Endothelial cell of umbilical vein (primary cell): Measurements from ENCODE around the gene KRTAP4-12. TPM values are rescaled to one million over a fixed set of nuclear protein-coding genes. Genes with fewer than 3 reads are reported as not detected.
"Not testable (repeated sequence)": the region's sequence is repeated elsewhere in the genome, so short reads cannot be mapped to it uniquely, and the experiment has no call there.

ENCODE experiments used
- BruUV-seq: library from RNA; stranded (reverse); fragments of 400-500 nt; replicated peaks from 2 replicates; lab custom pipeline; 2021; lab: Mats Ljungman, UMichigan
- CTCF ChIA-PET: fragments of 300-600, 350-600 bp; sonication (Branson Sonifier 250); formaldehyde crosslinking; loops from one replicate; lab custom pipeline; 2021; ENCODE audit warnings: antibody characterized with exemption, inconsistent platforms; lab: Charles Lee
- POLR2A ChIA-PET: fragments of 300-600, 350-600 bp; sonication (Branson Sonifier 250); formaldehyde crosslinking; loops from one replicate; lab custom pipeline; 2021; ENCODE audit warnings: antibody characterized with exemption, inconsistent platforms; lab: Charles Lee
- DNase-seq: peaks from one replicate; pipeline ENCODE4 v3.0.0-alpha.2; 2011; ENCODE audit warnings: low read depth, low spot score
- FAIRE-seq: peaks from 2 replicates; lab custom pipeline; 2011; peaks lifted over from hg19 to GRCh38; lab: Jason Lieb, UNC
- H2AFZ ChIP-seq: 2 replicates; pipeline ENCODE4 v1.6.0; 2012; ENCODE audit warnings: low read depth, low read length, control low read depth, inconsistent platforms
- H3K27ac ChIP-seq: 2 replicates; pipeline ENCODE4 v1.5.1; 2011; ENCODE audit warnings: low read depth, mild to moderate bottlenecking, control low read depth, low read length, moderate library complexity; ENCODE audit not compliant: insufficient read depth
- H3K27me3 ChIP-seq, 2 experiments: 2 replicates each; pipeline versions ENCODE4 v1.6.0 to v1.6.1; 2011; ENCODE audit warnings: low read length in 2 of 2, mixed read lengths in 1 of 2; ENCODE audit not compliant: control insufficient read depth in 2 of 2, insufficient read depth in 2 of 2
- H3K36me3 ChIP-seq, 2 experiments: 2 replicates in 1 of 2; 3 replicates in 1 of 2; pipeline ENCODE4 v1.5.1; 2011; ENCODE audit warnings: low read length in 2 of 2, mild to moderate bottlenecking in 1 of 2, moderate library complexity in 1 of 2; ENCODE audit not compliant: control insufficient read depth in 2 of 2, insufficient read depth in 2 of 2; ENCODE audit errors: extremely low read depth in 1 of 2
- H3K4me1 ChIP-seq: 3 replicates; pipeline ENCODE4 v1.5.1; 2011; ENCODE audit warnings: mild to moderate bottlenecking, low read length; ENCODE audit not compliant: control insufficient read depth, insufficient read depth; ENCODE audit errors: extremely low read depth
- H3K4me2 ChIP-seq: 2 replicates; pipeline ENCODE4 v1.6.1; 2011; ENCODE audit warnings: low read length, control low read depth, mixed read lengths; ENCODE audit not compliant: insufficient read depth
- H3K4me3 ChIP-seq, 3 experiments: fragments of 200-600 bp in 1 of 3; sonication (generic), shearing (Covaris generic) in 1 of 3; replicated peaks in 1 of 3; 2 replicates each; pipeline ENCODE4 v1.5.1; 2011 to 2016; ENCODE audit warnings: control low read depth in 3 of 3, low read length in 3 of 3, mild to moderate bottlenecking in 2 of 3, inconsistent platforms in 1 of 3, low read depth in 1 of 3, moderate library complexity in 1 of 3; ENCODE audit not compliant: insufficient read depth in 1 of 3
- H3K79me2 ChIP-seq: 2 replicates; pipeline ENCODE4 v1.6.0; 2012; ENCODE audit warnings: low read length, inconsistent platforms; ENCODE audit not compliant: control insufficient read depth, insufficient read depth
- H3K9ac ChIP-seq: replicated peaks from 2 replicates; pipeline ENCODE3; 2011; ENCODE audit warnings: low read length, control low read depth; ENCODE audit not compliant: insufficient read depth; ENCODE audit errors: extremely low read depth
- H3K9me1 ChIP-seq: replicated peaks from 3 replicates; pipeline ENCODE4 v1.6.0; 2011; ENCODE audit warnings: mild to moderate bottlenecking, low read length; ENCODE audit not compliant: control insufficient read depth, insufficient read depth; ENCODE audit errors: extremely low read depth
- H3K9me3 ChIP-seq: replicated peaks from 2 replicates; pipeline ENCODE4 v1.5.1; 2012; ENCODE audit warnings: low read length, inconsistent platforms; ENCODE audit not compliant: control insufficient read depth, insufficient read depth
- H4K20me1 ChIP-seq: replicated peaks from 2 replicates; pipeline ENCODE3; 2011; ENCODE audit warnings: mild to moderate bottlenecking, low read length; ENCODE audit not compliant: control insufficient read depth, insufficient read depth; ENCODE audit errors: extremely low read depth
- EZH2 ChIP-seq: IDR thresholded peaks from 2 replicates; pipeline ENCODE4 v1.6.1; 2012; ENCODE audit warnings: borderline replicate concordance, low read depth, mild to moderate bottlenecking, moderate library complexity, low read length, inconsistent platforms; ENCODE audit not compliant: severe bottlenecking
- FOS ChIP-seq: IDR thresholded peaks from 2 replicates; pipeline ENCODE4 v1.6.1; 2011; ENCODE audit warnings: mild to moderate bottlenecking, low read length, moderate library complexity, borderline replicate concordance; ENCODE audit not compliant: insufficient read depth
- GATA2 ChIP-seq: IDR thresholded peaks from 2 replicates; pipeline ENCODE4 v1.7.0; 2011; ENCODE audit warnings: low read depth, mild to moderate bottlenecking, moderate library complexity, mixed read lengths, low read length; ENCODE audit not compliant: insufficient read length, insufficient read depth
- JUN ChIP-seq: IDR thresholded peaks from 2 replicates; pipeline ENCODE4 v1.6.1; 2011; ENCODE audit warnings: borderline replicate concordance, low read depth; ENCODE audit not compliant: insufficient read length, insufficient read depth
- MYC ChIP-seq: IDR thresholded peaks from one replicate; pipeline ENCODE4 v1.6.1; 2011; ENCODE audit warnings: mild to moderate bottlenecking, low read depth, low read length
- POLR2A ChIP-seq: IDR thresholded peaks from 2 replicates; pipeline ENCODE4 v1.6.1; 2012; ENCODE audit warnings: low read depth, mild to moderate bottlenecking, control low read depth, low read length
- POLR2AphosphoS5 ChIP-seq: IDR thresholded peaks from 2 replicates; pipeline ENCODE4 v1.6.1; 2012; ENCODE audit warnings: low read depth, mild to moderate bottlenecking, control low read depth, low read length, moderate library complexity; ENCODE audit not compliant: insufficient read depth
- dilution Hi-C: fragments of 300-500 bp; cut with MboI; formaldehyde crosslinking; loops from one replicate; pipeline ENCODE4 v1.15.0; 2019; ENCODE audit warnings: low sequenced_read_pairs; ENCODE audit not compliant: extremely low pct_ligation_motif_present
- intact Hi-C: fragments of 100-400 bp; cut with micrococcal nuclease; formaldehyde crosslinking; loops from one replicate; pipeline ENCODE4 v1.10.0; 2022
- polyA plus RNA-seq, 4 experiments: library from polyadenylated mRNA; depleted of rRNA in 3 of 4; stranded (reverse) in 3 of 4; unstranded in 1 of 4; fragments of >200 nt; gene quantifications; 2 replicates each; pipeline versions ENCODE4 v1.2.1 to v1.2.3, GENCODE V29; 2011 to 2012; ENCODE audit warnings: missing spikeins in 1 of 4
- total RNA-seq: library from RNA; stranded (reverse); gene quantifications from 2 replicates; pipeline ENCODE4 v1.2.3, GENCODE V29; 2021
- TF ChIP-seq, protein P1 (sequence below), 2 donors: IDR thresholded peaks; 1 replicate in 1 of 2; 2 replicates in 1 of 2; pipeline ENCODE4 v1.5.1; 2011; ENCODE audit warnings: low read length in 2 of 2, mild to moderate bottlenecking in 2 of 2, moderate library complexity in 2 of 2, control low read depth in 1 of 2, inconsistent platforms in 1 of 2, low read depth in 1 of 2; ENCODE audit not compliant: insufficient read depth in 1 of 2; ENCODE audit errors: extremely low read depth in 1 of 2
- TF ChIP-seq, protein P2 (sequence below): IDR thresholded peaks from 2 replicates; pipeline ENCODE4 v1.6.1; 2011; ENCODE audit not compliant: insufficient read depth, insufficient read length

The KRTAP4-12 gene
- total and polyA plus RNA-seq, 2 donors (not counting 3 experiments of a cell fraction or from before 2014, with no cell fraction given): not detected

DNA sequence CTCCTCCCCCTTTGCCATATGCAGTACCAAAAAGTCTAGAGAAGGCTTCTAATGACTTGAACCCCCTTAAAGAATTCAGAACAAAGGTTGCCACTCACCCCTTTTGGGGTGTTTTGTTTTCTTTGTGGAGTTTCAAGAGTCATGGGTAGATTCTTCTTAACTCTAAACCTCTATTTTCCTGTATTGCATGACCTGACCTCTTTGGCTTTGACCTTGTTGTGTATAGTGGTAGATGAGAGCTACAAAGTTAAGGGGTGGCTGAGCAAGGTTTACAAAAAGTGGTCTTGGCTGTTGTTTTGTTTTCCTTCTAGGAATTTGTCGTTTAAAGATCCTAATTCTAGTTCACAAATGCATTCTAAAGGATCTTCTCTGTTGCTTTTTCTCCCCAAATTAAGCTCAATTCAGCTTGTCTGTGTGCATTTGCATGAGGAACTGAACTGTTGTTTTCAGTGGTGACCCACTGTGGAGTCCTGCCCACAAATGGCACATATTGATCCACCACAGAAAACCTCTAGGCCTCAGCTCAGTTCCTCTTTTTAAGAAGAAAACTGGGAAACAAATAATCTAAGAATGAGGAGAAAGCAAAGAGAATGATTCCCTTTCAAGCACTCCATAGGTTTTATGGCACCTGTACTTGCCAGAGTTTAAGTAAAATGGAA, 15.1 kb downstream of the KRTAP4-12 start:
- H3K4me3 ChIP-seq, dilution Hi-C loops: not testable (repeated sequence)
- CTCF ChIA-PET: interaction anchor here (1.6 kb wide), 1 partner anchor 50 kb away, joined by 3 read pairs; the partner anchor contains the start of gene KRTAP2-3

DNA sequence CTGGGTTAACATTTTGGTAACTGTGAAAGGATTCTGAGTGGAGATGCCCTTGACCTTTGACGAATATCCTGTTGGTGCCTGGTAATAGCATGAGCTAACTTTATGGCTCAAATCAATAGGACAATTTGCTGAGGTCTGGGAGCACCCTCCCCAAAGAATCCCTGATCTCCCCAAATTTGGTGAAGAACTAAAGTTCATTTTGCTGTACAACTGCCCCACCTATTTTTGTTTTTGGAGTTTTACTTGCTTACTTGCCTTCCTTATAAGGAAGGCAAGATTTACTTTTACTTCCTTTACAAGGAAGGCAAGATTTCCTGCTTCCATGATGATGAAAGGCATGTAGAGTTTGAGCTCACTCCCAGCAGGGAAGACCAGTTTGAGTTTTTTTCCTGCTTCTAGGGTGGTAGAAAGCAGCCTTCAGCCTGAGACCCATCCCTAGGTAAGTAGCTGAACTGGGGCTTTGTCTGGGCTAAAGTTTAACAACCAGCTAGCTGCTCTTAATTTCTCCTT, 16.0 kb downstream of the KRTAP4-12 start:
- TF ChIP-seq POLR2A (no peak), GATA2 (no peak), FOS (no peak), EZH2 (no peak), JUN (no peak), POLR2AphosphoS5 (no peak), MYC (no peak)
- TF ChIP-seq, protein P1, sequence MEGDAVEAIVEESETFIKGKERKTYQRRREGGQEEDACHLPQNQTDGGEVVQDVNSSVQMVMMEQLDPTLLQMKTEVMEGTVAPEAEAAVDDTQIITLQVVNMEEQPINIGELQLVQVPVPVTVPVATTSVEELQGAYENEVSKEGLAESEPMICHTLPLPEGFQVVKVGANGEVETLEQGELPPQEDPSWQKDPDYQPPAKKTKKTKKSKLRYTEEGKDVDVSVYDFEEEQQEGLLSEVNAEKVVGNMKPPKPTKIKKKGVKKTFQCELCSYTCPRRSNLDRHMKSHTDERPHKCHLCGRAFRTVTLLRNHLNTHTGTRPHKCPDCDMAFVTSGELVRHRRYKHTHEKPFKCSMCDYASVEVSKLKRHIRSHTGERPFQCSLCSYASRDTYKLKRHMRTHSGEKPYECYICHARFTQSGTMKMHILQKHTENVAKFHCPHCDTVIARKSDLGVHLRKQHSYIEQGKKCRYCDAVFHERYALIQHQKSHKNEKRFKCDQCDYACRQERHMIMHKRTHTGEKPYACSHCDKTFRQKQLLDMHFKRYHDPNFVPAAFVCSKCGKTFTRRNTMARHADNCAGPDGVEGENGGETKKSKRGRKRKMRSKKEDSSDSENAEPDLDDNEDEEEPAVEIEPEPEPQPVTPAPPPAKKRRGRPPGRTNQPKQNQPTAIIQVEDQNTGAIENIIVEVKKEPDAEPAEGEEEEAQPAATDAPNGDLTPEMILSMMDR (IDR thresholded peaks at IDR 0.05; ENCODE audit: extremely low read depth in 1 of 2, insufficient read depth in 1 of 2, low read depth in 1 of 2, low read length in 2 of 2): no peak
- TF ChIP-seq, protein P2, sequence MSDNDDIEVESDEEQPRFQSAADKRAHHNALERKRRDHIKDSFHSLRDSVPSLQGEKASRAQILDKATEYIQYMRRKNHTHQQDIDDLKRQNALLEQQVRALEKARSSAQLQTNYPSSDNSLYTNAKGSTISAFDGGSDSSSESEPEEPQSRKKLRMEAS: no peak
- no peaks in the 10 kb centered on the region for H3K36me3 ChIP-seq
- dilution Hi-C loops (no loop called here), intact Hi-C loops (no loop called here)
- POLR2A ChIA-PET: no interaction called here
- no peaks in the 10 kb centered on the region for H3K9me3 ChIP-seq
- H3K4me2 ChIP-seq: no peak overlapping the region
- no peak overlapping the region for H3K4me3 ChIP-seq
- CTCF ChIA-PET: interaction anchor here (1.6 kb wide), 1 partner anchor 49 kb away, joined by 3 read pairs; the partner anchor contains the start of gene KRTAP2-3
- H3K79me2 ChIP-seq: no peaks in the 10 kb centered on the region
- H3K9ac ChIP-seq: no peak overlapping the region
- no peak overlapping the region for H2AFZ ChIP-seq
- FAIRE-seq: no peak
- no peaks in the 10 kb centered on the region for H3K4me1 ChIP-seq
- no TSS peak for BruUV-seq
- H3K9me1 ChIP-seq: no peaks in the 10 kb centered on the region
- no peak overlapping the region for H3K27ac ChIP-seq
- DNase-seq: no peak
- H3K27me3 ChIP-seq: peaks cover 0 to 2% of the 10 kb centered on the region in 2 experiments
- no peaks in the 10 kb centered on the region for H4K20me1 ChIP-seq

More for the DNA sequence above, 15.1 kb downstream of the KRTAP4-12 start:
- DNase-seq, FAIRE-seq, H2AFZ ChIP-seq, H3K4me1 ChIP-seq, H3K9ac ChIP-seq, H3K4me2 ChIP-seq, POLR2A ChIA-PET, H3K9me1 ChIP-seq, H3K36me3 ChIP-seq, H4K20me1 ChIP-seq, H3K9me3 ChIP-seq, H3K79me2 ChIP-seq, H3K27me3 ChIP-seq, H3K27ac ChIP-seq, BruUV-seq, intact Hi-C loops: not testable (repeated sequence)
